IMR-90 (cell line): ENCODE results near the gene EPN3. TPM values are rescaled to one million over a fixed set of nuclear protein-coding genes. Genes with fewer than 3 reads are reported as not detected.

ENCODE experiments used
- ATAC-seq: fragments of 200-7000 bp; cut with Tn5 transposase; 2 replicates; pipeline ENCODE4 v1.9.1; 2020; ENCODE audit warnings: low read depth, mild to moderate bottlenecking, moderate library complexity
- BruUV-seq: library from RNA; stranded (reverse); fragments of 400-500 nt; replicated peaks from 2 replicates; lab custom pipeline; 2021; lab: Mats Ljungman, UMichigan
- CTCF ChIA-PET: fragments of 300-600 bp; formaldehyde crosslinking; extraction: SDS; loops from one replicate; lab custom pipeline; 2021; ENCODE audit warnings: antibody characterized with exemption; lab: Yijun Ruan, JAX
- POLR2A ChIA-PET: fragments of 300-600 bp; sonication (Branson Sonifier 250); formaldehyde crosslinking; loops from one replicate; lab custom pipeline; 2022; ENCODE audit warnings: antibody characterized with exemption; ENCODE audit not compliant: unreplicated experiment; lab: Charles Lee
- DNase-seq: peaks from one replicate; pipeline ENCODE4 v3.0.0; 2013
- H2AFZ ChIP-seq: replicated peaks from 2 replicates; pipeline ENCODE3; 2013; ENCODE audit warnings: low read length, mild to moderate bottlenecking; ENCODE audit not compliant: poor library complexity
- H2AK5ac ChIP-seq: 2 replicates; pipeline ENCODE4 v1.6.1; 2013; ENCODE audit warnings: low read depth, low read length, inconsistent platforms
- H2AK9ac ChIP-seq: replicated peaks from 2 replicates; pipeline ENCODE3; 2013; ENCODE audit warnings: mild to moderate bottlenecking, low read depth, low read length, moderate library complexity; ENCODE audit not compliant: poor library complexity
- H2BK120ac ChIP-seq: 2 replicates; pipeline ENCODE4 v1.6.1; 2013; ENCODE audit warnings: low read depth, low read length, inconsistent platforms
- H2BK15ac ChIP-seq: 3 replicates; pipeline ENCODE4 v1.6.1; 2013; ENCODE audit warnings: low read depth, low read length, inconsistent platforms
- H2BK20ac ChIP-seq: 2 replicates; pipeline ENCODE4 v1.6.1; 2013; ENCODE audit warnings: low read depth, mild to moderate bottlenecking, inconsistent platforms, low read length, moderate library complexity
- H2BK5ac ChIP-seq: 2 replicates; pipeline ENCODE4 v1.6.1; 2013; ENCODE audit warnings: mild to moderate bottlenecking, low read depth, low read length, inconsistent platforms; ENCODE audit not compliant: poor library complexity, severe bottlenecking
- H3K14ac ChIP-seq: replicated peaks from 2 replicates; pipeline ENCODE4 v1.6.1; 2013; ENCODE audit warnings: low read depth, low read length, inconsistent platforms
- H3K18ac ChIP-seq: 2 replicates; pipeline ENCODE4 v1.6.1; 2013; ENCODE audit warnings: low read depth, low read length, control low read depth
- H3K23ac ChIP-seq: 2 replicates; pipeline ENCODE4 v1.6.1; 2013; ENCODE audit warnings: low read depth, low read length, inconsistent platforms
- H3K27ac ChIP-seq: 2 replicates; pipeline ENCODE4 v1.5.1; 2013; ENCODE audit warnings: mild to moderate bottlenecking, control low read depth, low read length; ENCODE audit not compliant: insufficient read depth
- H3K27me3 ChIP-seq: 2 replicates; pipeline ENCODE4 v1.6.1; 2013; ENCODE audit warnings: low read length; ENCODE audit not compliant: control insufficient read depth, insufficient read depth
- H3K36me3 ChIP-seq: 2 replicates; pipeline ENCODE4 v1.6.1; 2013; ENCODE audit warnings: low read length, mixed read lengths; ENCODE audit not compliant: control insufficient read depth, insufficient read depth
- H3K4ac ChIP-seq: 2 replicates; pipeline ENCODE4 v1.6.1; 2013; ENCODE audit warnings: low read depth, low read length, inconsistent platforms
- H3K4me1 ChIP-seq: 2 replicates; pipeline ENCODE4 v1.6.1; 2013; ENCODE audit warnings: low read length, mixed read lengths; ENCODE audit not compliant: control insufficient read depth, insufficient read depth
- H3K4me2 ChIP-seq: 2 replicates; pipeline ENCODE4 v1.6.1; 2013; ENCODE audit warnings: low read depth, mild to moderate bottlenecking, control low read depth, low read length, moderate library complexity
- H3K4me3 ChIP-seq: 2 replicates; pipeline ENCODE4 v1.5.1; 2013; ENCODE audit warnings: low read depth, mild to moderate bottlenecking, control low read depth, low read length, moderate library complexity; ENCODE audit not compliant: insufficient read depth
- H3K56ac ChIP-seq: 2 replicates; pipeline ENCODE4 v1.6.1; 2013; ENCODE audit warnings: low read length, inconsistent platforms; ENCODE audit not compliant: insufficient read depth; ENCODE audit errors: extremely low read depth
- H3K79me1 ChIP-seq, 2 experiments: 2 replicates each; pipeline ENCODE4 v1.6.1; 2013; ENCODE audit warnings: low read length in 2 of 2, inconsistent platforms in 1 of 2, low read depth in 1 of 2
- H3K9ac ChIP-seq: 2 replicates; pipeline ENCODE4 v1.6.1; 2013; ENCODE audit warnings: low read depth, low read length, control low read depth
- H3K9me1 ChIP-seq: 2 replicates; pipeline ENCODE4 v1.6.1; 2013; ENCODE audit warnings: low read length, inconsistent platforms; ENCODE audit not compliant: insufficient read depth
- H3K9me3 ChIP-seq: 2 replicates; pipeline ENCODE4 v1.6.1; 2013; ENCODE audit warnings: low read length; ENCODE audit not compliant: control insufficient read depth, insufficient read depth
- H4K20me1 ChIP-seq: 2 replicates; pipeline ENCODE4 v1.6.1; 2013; ENCODE audit warnings: low read length, inconsistent platforms; ENCODE audit not compliant: insufficient read depth
- H4K5ac ChIP-seq: 2 replicates; pipeline ENCODE4 v1.6.1; 2013; ENCODE audit warnings: mild to moderate bottlenecking, low read depth, low read length, control low read depth
- H4K8ac ChIP-seq, 2 experiments: 2 replicates each; pipeline ENCODE4 v1.6.1; 2013; ENCODE audit warnings: low read depth in 2 of 2, low read length in 2 of 2, control low read depth in 1 of 2, inconsistent platforms in 1 of 2
- H4K91ac ChIP-seq: 2 replicates; pipeline ENCODE4 v1.6.1; 2013; ENCODE audit warnings: low read depth, low read length, inconsistent platforms; ENCODE audit not compliant: insufficient read depth
- CHD1 ChIP-seq: IDR thresholded peaks from 2 replicates; pipeline ENCODE4 v1.6.1; 2012; ENCODE audit warnings: low read depth, low read length, improper control_type of control experiment
- CTCF ChIP-seq: conservative IDR thresholded peaks from 2 replicates; pipeline ENCODE4 v1.5.1; 2012; ENCODE audit warnings: mild to moderate bottlenecking, low read depth, low read length, improper control_type of control experiment
- MAFK ChIP-seq: IDR thresholded peaks from 2 replicates; pipeline ENCODE4 v1.6.1; 2012; ENCODE audit warnings: low read depth, low read length, improper control_type of control experiment
- MAZ ChIP-seq: IDR thresholded peaks from 2 replicates; pipeline ENCODE4 v1.6.1; 2012; ENCODE audit warnings: low read depth, mild to moderate bottlenecking, low read length, improper control_type of control experiment, moderate library complexity, borderline replicate concordance
- NFE2L2 ChIP-seq: fragments of 150-350 bp; IDR thresholded peaks from 2 replicates; pipeline ENCODE4 v1.6.1; 2016; ENCODE audit warnings: low read depth, mild to moderate bottlenecking, low read length
- RAD21 ChIP-seq: IDR thresholded peaks from 2 replicates; pipeline ENCODE4 v1.6.1; 2012; ENCODE audit warnings: low read length, improper control_type of control experiment
- RFX5 ChIP-seq: IDR thresholded peaks from 2 replicates; pipeline ENCODE4 v1.8.0; 2012; ENCODE audit warnings: low read depth, mild to moderate bottlenecking, low read length, moderate library complexity
- SMC3 ChIP-seq: fragments of 150-350 bp; IDR thresholded peaks from 2 replicates; pipeline ENCODE4 v1.6.1; 2016; ENCODE audit warnings: low read depth, mild to moderate bottlenecking, antibody characterized with exemption, low read length, moderate library complexity
- WGBS, 2 experiments: methylation state at CpG; one replicate each; pipeline versions ENCODE4 v1.1.5 to v1.1.7; 2013; ENCODE audit warnings: missing lambda C conversion rate in 2 of 2; ENCODE audit not compliant: insufficient read length in 1 of 2; ENCODE audit errors: extremely low coverage in 2 of 2; 5-methylcytosine and 5-hydroxymethylcytosine counted together
- dilution Hi-C: fragments of 300-500 bp; cut with HindIII; formaldehyde crosslinking; loops from one replicate; pipeline ENCODE4 v1.14.3; 2018; ENCODE audit warnings: low sequenced_read_pairs; ENCODE audit not compliant: unreplicated experiment
- in situ Hi-C: fragments of 300-500 bp; cut with MboI; formaldehyde crosslinking; loops from 3 replicates; pipeline ENCODE4 v1.14.3; 2019; ENCODE audit warnings: low sequenced_read_pairs, inconsistent platforms, mixed read lengths
- intact Hi-C: fragments of 100-400 bp; cut with micrococcal nuclease; formaldehyde crosslinking; loops from 2 replicates; pipeline ENCODE4 v1.10.0; 2022
- polyA plus RNA-seq, 3 experiments: library from polyadenylated mRNA; depleted of rRNA; stranded (reverse); fragments of >200 nt; gene quantifications; 2 replicates each; pipeline ENCODE4 v1.2.3, GENCODE V29; 2012; ENCODE audit warnings: low replicate concordance in 1 of 3
- total RNA-seq: library from RNA; depleted of rRNA; stranded (reverse); fragments of >200 nt; gene quantifications from 2 replicates; pipeline ENCODE4 v1.2.3, GENCODE V29; 2012
- TF ChIP-seq, protein P1 (sequence below): fragments of 150-350 bp; IDR thresholded peaks from 2 replicates; pipeline ENCODE4 v1.6.1; 2016; ENCODE audit warnings: low read depth, mild to moderate bottlenecking, low read length, moderate library complexity, borderline replicate concordance

EPN3 gene
- total and polyA plus RNA-seq, 2 of the 4 experiments (the other 2 are of a cell fraction) = 0.09 TPM; not detected in 1

DNA sequence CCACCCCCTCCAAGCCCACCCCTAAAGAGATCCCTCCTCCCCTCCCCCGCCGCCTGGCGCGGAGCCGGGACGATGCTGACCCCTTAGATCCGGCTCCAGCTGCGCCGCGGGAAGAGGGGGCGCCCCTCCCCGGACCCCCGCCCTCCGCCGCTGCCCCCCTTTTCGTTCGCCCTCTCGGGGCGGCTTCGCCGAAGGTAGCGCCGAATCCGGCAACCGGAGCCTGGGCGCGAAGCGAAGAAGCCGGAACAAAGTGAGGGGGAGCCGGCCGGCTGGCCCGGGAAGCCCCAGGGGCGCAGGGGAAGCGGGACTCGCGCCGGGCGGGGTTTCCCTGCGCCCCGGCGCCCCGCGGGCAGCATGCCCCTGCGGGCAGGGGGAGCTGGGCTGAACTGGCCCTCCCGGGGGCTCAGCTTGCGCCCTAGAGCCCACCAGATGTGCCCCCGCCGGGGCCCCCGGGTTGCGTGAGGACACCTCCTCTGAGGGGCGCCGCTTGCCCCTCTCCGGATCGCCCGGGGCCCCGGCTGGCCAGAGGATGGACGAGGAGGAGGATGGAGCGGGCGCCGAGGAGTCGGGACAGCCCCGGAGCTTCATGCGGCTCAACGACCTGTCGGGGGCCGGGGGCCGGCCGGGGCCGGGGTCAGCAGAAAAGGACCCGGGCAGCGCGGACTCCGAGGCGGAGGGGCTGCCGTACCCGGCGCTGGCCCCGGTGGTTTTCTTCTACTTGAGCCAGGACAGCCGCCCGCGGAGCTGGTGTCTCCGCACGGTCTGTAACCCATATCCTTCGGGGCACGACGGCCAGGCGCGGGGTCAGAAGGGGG, 28.6 kb downstream of the EPN3 start:
- in situ Hi-C loops (no loop called here), dilution Hi-C loops (no loop called here), intact Hi-C loops (no loop called here)
- no peak overlapping the region for H2BK120ac ChIP-seq
- H3K27ac ChIP-seq = no peak overlapping the region
- H3K27me3 ChIP-seq = peaks cover 74% of the 10 kb centered on the region
- CTCF ChIA-PET = interaction anchor here (1.0 to 2.0 kb wide), 3 partner anchors 11 to 82 kb away, joined by 3 to 6 read pairs (median 6); no protein-coding TSS in a partner anchor
- H4K8ac ChIP-seq = no peak overlapping the region
- no peak overlapping the region for H3K56ac ChIP-seq
- H2AFZ ChIP-seq = no peak overlapping the region
- H3K36me3 ChIP-seq = no peaks in the 10 kb centered on the region
- no TSS peak for BruUV-seq
- no peak overlapping the region for H4K5ac ChIP-seq
- H3K9ac ChIP-seq = no peak overlapping the region
- H2BK20ac ChIP-seq = no peak overlapping the region
- 0 out of 2 replicates have a peak, but pooled peaks cover 5% of the 10 kb centered on the region for H3K9me1 ChIP-seq
- no peak overlapping the region for H3K18ac ChIP-seq
- H3K4me3 ChIP-seq = peak overlapping the region; percentile 19
- H3K23ac ChIP-seq = no peak overlapping the region
- H3K4ac ChIP-seq = no peak overlapping the region
- H4K20me1 ChIP-seq = peaks cover 3% of the 10 kb centered on the region; the same call in 1 of the 2 replicates
- H2BK5ac ChIP-seq = no peak overlapping the region
- 2% methylated on average over 19 of the region's 88 CpGs; no CpG with 5 or more reads in 1 of the 2 experiments for WGBS, 2 experiments
- H2BK15ac ChIP-seq = no peak overlapping the region
- peaks cover 9% of the 10 kb centered on the region; the same call in 1 of the 2 replicates for H3K4me1 ChIP-seq
- peak overlapping the region; percentile 38; the same call in 1 of the 2 replicates for H3K4me2 ChIP-seq
- DNase-seq (no peak), ATAC-seq (no peak)
- no peak overlapping the region for H2AK5ac ChIP-seq
- POLR2A ChIA-PET = no interaction called here
- H3K9me3 ChIP-seq = no peaks in the 10 kb centered on the region
- TF ChIP-seq MAZ = peak; percentile 10; the same call in 1 of the 2 replicates
- no peak for TF ChIP-seq CHD1
- no peak for TF ChIP-seq SMC3
- no peak for TF ChIP-seq MAFK
- TF ChIP-seq RFX5 = no peak
- TF ChIP-seq, protein P1, sequence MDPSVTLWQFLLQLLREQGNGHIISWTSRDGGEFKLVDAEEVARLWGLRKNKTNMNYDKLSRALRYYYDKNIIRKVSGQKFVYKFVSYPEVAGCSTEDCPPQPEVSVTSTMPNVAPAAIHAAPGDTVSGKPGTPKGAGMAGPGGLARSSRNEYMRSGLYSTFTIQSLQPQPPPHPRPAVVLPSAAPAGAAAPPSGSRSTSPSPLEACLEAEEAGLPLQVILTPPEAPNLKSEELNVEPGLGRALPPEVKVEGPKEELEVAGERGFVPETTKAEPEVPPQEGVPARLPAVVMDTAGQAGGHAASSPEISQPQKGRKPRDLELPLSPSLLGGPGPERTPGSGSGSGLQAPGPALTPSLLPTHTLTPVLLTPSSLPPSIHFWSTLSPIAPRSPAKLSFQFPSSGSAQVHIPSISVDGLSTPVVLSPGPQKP = no peak
- no peak for TF ChIP-seq RAD21
- no peak for TF ChIP-seq CTCF
- TF ChIP-seq NFE2L2 = no peak
- H3K79me1 ChIP-seq = no peaks in the 10 kb centered on the region
- H3K14ac ChIP-seq = no peak overlapping the region
- H2AK9ac ChIP-seq = no peak overlapping the region
- no peak overlapping the region for H4K91ac ChIP-seq
